Small intestine (tissue), 7 donors: ENCODE measurements around the gene INPP5B. TPM values are rescaled to one million over a fixed set of nuclear protein-coding genes. Genes with fewer than 3 reads are reported as not detected.
"Not testable (repeated sequence)": the region's sequence is repeated elsewhere in the genome, so short reads cannot be mapped to it uniquely, and the experiment has no call there.

ENCODE experiments used
- DNase-seq, 2 donors: peaks; one replicate each; pipeline versions ENCODE4 v3.0.0 to v3.0.0-alpha.2; 2013
- FAIRE-seq: peaks from 2 replicates; lab custom pipeline; 2012; peaks lifted over from hg19 to GRCh38; lab: Jason Lieb, UNC
- H3K27ac ChIP-seq, 3 donors: one replicate each; pipeline ENCODE4 v1.5.1; 2013; ENCODE audit warnings: low read length in 2 of 3, mild to moderate bottlenecking in 2 of 3, control low read depth in 1 of 3, inconsistent platforms in 1 of 3, low read depth in 1 of 3, moderate library complexity in 1 of 3
- H3K27me3 ChIP-seq, 3 donors: one replicate each; pipeline ENCODE4 v1.6.1; 2013; ENCODE audit warnings: low read length in 3 of 3, inconsistent platforms in 1 of 3; ENCODE audit not compliant: control insufficient read depth in 3 of 3, insufficient read depth in 3 of 3
- H3K36me3 ChIP-seq, 3 donors: one replicate each; pipeline ENCODE4 v1.6.1; 2013; ENCODE audit warnings: low read length in 3 of 3, inconsistent platforms in 1 of 3, low read depth in 1 of 3, mild to moderate bottlenecking in 1 of 3, moderate library complexity in 1 of 3; ENCODE audit not compliant: control insufficient read depth in 3 of 3, insufficient read depth in 2 of 3
- H3K4me1 ChIP-seq, 3 donors: one replicate each; pipeline ENCODE4 v1.6.1; 2013; ENCODE audit warnings: low read length in 2 of 3, inconsistent platforms in 1 of 3, low read depth in 1 of 3, mild to moderate bottlenecking in 1 of 3, moderate library complexity in 1 of 3; ENCODE audit not compliant: control insufficient read depth in 3 of 3, insufficient read depth in 2 of 3
- H3K4me3 ChIP-seq, 3 donors: one replicate each; pipeline ENCODE4 v1.5.1; 2013; ENCODE audit warnings: low read length in 3 of 3, control low read depth in 1 of 3, inconsistent platforms in 1 of 3, low read depth in 1 of 3, mild to moderate bottlenecking in 1 of 3, moderate library complexity in 1 of 3
- H3K9me3 ChIP-seq, 2 donors: one replicate each; pipeline ENCODE4 v1.6.1; 2013; ENCODE audit warnings: low read depth in 1 of 2, low read length in 1 of 2; ENCODE audit not compliant: control insufficient read depth in 2 of 2, insufficient read depth in 1 of 2
- WGBS, 3 donors: extraction: QIAGEN DNeasy Blood & Tissue Kit; methylation state at CpG; one replicate each; pipeline ENCODE4 v1.1.7; 2013; 5-methylcytosine and 5-hydroxymethylcytosine counted together
- polyA plus RNA-seq, 4 donors: library from polyadenylated mRNA; stranded (reverse) in 3 of 4; unstranded in 1 of 4; fragments of 200-250 nt in 3 of 4; fragments of 120-200 nt in 1 of 4; gene quantifications; one replicate each; pipeline versions ENCODE4 v1.2.1 to v1.2.3, GENCODE V29; 2013
- donor health status: healthy with polysubstance abuse.
- donor health status: control.
- donor health status: control.
- donor health status: Bipolar disorder and iron deficiency.
- donor health status: healthy.

Gene INPP5B
- polyA plus RNA-seq, 4 donors, result 6.7 to 23.2 (median 9.2) TPM

DNA sequence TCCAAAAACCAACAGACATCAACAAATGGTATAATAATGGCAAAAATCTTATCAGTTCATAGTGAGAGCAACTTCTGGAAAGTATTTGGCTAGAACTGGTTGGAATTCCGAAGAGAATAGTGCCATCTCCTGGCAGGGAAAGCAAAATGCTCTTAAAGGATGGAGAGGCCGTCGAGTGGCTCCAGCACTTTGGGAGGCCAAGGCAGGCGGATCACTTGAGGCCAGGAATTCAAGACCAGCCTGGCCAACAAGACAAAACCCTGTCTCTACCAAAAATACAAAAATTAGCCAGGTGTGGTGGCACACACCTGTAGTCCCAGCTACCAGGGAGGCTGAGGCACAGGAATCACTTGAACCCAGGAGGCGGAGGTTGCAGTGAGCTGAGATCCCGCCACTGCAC is 28.2 kb upstream of the INPP5B start:
- H3K4me1 ChIP-seq, FAIRE-seq, H3K9me3 ChIP-seq, H3K4me3 ChIP-seq, H3K27ac ChIP-seq, H3K27me3 ChIP-seq: not testable (repeated sequence)
- 56 to 66% (median 63%) methylated on average over 6 of the region's 6 CpGs for WGBS, 3 donors
- peak; percentile 46 to 60 for DNase-seq
- H3K36me3 ChIP-seq, result peaks cover 0 to 34% (median 22%) of the 10 kb centered on the region in 3 donors

DNA sequence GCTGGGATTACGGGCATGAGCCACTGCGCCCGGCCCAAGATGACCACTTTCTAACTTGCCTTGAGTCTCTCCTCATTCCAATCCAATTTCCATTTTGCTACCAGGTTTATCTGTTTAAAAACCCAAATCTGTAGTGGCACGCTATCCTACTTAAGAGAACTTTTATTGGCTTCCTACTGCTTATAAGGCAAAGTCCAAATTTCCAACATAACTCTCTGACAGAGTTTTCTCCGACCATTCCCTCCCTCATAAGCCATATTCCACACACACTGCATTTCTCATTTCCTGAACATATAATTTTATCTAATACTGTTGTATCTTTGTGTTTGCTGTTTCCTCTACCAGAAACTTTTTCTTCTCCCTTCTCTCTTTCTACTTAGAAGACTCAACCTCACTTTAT is 27.7 kb upstream of the INPP5B start:
- FAIRE-seq (no peak), DNase-seq (peak in 1 of 2 donors; percentile 54)
- Histone ChIP-seq H3K36me3 (peaks cover 0 to 34% (median 17%) of the 10 kb centered on the region in 3 donors), H3K4me3 (no peak overlapping the region), H3K4me1 (no peaks in the 10 kb centered on the region), H3K9me3 (no peaks in the 10 kb centered on the region), H3K27ac (no peak overlapping the region), H3K27me3 (no peaks in the 10 kb centered on the region)
- 81 to 93% (median 84%) methylated on average over 5 of the region's 5 CpGs for WGBS, 3 donors

DNA sequence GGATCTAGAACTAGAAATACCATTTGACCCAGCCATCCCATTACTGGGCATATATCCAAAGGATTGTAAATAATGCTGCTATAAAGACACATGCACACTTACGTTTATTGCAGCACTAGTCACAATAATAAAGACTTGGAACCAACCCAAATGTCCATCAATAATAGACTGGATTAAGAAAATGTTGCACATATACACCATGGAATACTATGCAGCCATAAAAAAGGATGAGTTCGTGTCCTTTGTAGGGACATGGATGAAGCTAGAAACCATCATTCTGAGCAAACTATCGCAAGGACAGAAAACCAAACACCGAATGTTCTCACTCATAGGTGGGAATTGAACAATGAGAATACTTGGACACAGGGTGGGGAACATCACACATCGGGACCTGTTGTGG is 26.8 kb upstream of the INPP5B start:
- H3K4me3 ChIP-seq, H3K27me3 ChIP-seq, H3K4me1 ChIP-seq, H3K27ac ChIP-seq, FAIRE-seq, H3K9me3 ChIP-seq: not testable (repeated sequence)
- H3K36me3 ChIP-seq, result peaks cover 0 to 34% (median 16%) of the 10 kb centered on the region in 3 donors
- WGBS, 3 donors, result 82 to 90% (median 89%) methylated on average over 5 of the region's 5 CpGs
- DNase-seq, result peak in 1 of 2 donors; percentile 14

DNA sequence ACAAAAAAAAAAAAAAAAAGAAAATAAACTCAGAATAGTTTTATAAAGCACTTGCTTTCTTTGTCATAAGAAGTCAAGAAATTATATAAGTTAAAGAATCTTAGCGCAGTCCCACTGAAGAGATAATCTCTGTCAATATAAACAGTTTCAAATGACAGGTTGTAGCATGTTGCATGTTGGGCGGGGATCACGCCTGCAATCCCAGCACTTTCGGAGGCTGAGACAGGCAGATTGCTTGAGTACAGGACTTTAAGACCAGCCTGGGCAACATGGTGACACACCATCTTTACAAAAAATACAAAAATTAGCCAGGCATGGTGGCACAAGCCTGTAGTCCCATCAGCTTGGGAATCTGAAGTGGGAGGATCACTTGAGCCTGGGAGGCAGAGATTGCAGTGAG is 18.4 kb upstream of the INPP5B start:
- H3K4me1 ChIP-seq, result no peaks in the 10 kb centered on the region
- peaks cover 7 to 46% (median 19%) of the 10 kb centered on the region in 3 donors for H3K36me3 ChIP-seq
- H3K4me3 ChIP-seq, result no peak overlapping the region
- no peak overlapping the region for H3K27ac ChIP-seq
- no peak for DNase-seq
- no peaks in the 10 kb centered on the region for H3K9me3 ChIP-seq
- no peaks in the 10 kb centered on the region for H3K27me3 ChIP-seq
- WGBS, 3 donors, result 94 to 96% (median 95%) methylated on average over 4 of the region's 4 CpGs
- FAIRE-seq, result no peak

DNA sequence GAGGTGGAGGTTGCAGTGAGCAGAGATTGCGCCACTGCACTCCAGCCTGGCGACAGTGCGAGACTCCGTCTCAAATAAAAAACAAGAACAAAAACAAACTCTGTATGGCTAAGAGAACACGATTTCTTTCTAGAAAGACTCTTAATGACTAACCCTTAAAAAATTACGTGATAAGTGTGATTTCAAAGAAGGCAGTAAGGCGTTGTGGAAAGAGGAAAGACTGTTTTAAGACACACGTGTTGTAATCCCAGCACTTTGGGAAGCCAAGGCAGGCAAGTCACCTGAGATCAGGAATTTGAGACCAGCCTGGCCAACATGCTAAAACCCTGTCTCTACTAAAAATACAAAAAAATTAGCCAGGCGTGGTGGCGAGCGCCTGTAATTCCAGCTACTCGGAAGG is 17.3 kb upstream of the INPP5B start:
- H3K4me1 ChIP-seq, H3K9me3 ChIP-seq, DNase-seq, FAIRE-seq, H3K27me3 ChIP-seq, H3K4me3 ChIP-seq, H3K27ac ChIP-seq: not testable (repeated sequence)
- WGBS, 3 donors, result 88 to 94% (median 89%) methylated on average over 12 of the region's 12 CpGs
- H3K36me3 ChIP-seq, result peaks cover 10 to 48% (median 26%) of the 10 kb centered on the region in 3 donors

DNA sequence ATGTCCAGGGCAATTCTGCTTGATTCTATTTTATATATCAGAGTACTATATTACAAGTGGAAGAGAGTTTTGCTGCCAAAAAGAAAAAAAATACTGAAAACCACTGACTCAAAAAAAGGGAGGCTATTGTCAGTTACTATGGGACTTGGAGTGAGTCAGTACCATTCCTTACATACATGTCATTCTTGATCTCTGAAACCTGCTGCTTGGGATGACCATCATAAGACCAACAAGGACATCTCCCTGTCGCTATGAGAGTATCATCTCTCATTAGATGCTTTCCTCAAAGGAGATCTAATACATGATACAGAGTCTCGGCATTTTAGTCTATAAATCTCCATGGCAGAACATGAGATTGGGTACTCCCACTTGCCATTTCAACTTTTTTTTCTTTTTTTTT is 11.8 kb upstream of the INPP5B start:
- Histone ChIP-seq H3K4me3 (no peak overlapping the region), H3K9me3 (no peaks in the 10 kb centered on the region), H3K4me1 (peaks cover 0 to 18% (median 0%) of the 10 kb centered on the region in 3 donors), H3K36me3 (peaks cover 17 to 38% (median 18%) of the 10 kb centered on the region in 3 donors), H3K27ac (no peak overlapping the region), H3K27me3 (no peaks in the 10 kb centered on the region)
- 90 to 98% (median 95%) methylated on average over 2 of the region's 2 CpGs for WGBS, 3 donors
- no peak for DNase-seq
- FAIRE-seq, result no peak

DNA sequence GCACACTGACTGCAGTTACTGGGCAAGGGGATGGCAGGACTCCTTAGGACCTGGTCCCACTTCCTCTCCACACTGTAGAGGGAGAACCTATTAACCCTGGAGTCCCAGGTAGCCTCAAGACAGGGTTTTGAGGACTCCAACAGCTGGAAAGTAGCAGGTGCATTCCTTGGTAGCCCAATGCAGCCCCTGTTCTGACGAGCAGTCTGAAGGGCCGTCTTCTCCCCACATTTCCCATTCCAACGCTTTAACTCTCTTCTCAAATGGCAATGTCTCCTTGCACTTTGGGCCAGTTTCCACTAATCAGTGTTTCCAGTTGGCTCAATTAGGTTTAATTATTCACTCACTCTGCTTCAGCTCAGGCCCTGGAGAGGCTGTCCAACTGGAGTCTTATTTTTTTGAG is 8.8 kb upstream of the INPP5B start:
- peak in 1 of 2 donors; percentile 56 for DNase-seq
- H3K4me1 ChIP-seq, result peaks cover 0 to 18% (median 0%) of the 10 kb centered on the region in 3 donors
- WGBS, 3 donors, result 26 to 50% (median 36%) methylated on average over 3 of the region's 3 CpGs
- no peak for FAIRE-seq
- peak overlapping the region in 1 of 3 donors; percentile 40 for H3K27ac ChIP-seq
- no peaks in the 10 kb centered on the region for H3K27me3 ChIP-seq
- no peak overlapping the region for H3K4me3 ChIP-seq
- no peaks in the 10 kb centered on the region for H3K9me3 ChIP-seq
- peaks cover 14 to 24% (median 17%) of the 10 kb centered on the region in 3 donors for H3K36me3 ChIP-seq

DNA sequence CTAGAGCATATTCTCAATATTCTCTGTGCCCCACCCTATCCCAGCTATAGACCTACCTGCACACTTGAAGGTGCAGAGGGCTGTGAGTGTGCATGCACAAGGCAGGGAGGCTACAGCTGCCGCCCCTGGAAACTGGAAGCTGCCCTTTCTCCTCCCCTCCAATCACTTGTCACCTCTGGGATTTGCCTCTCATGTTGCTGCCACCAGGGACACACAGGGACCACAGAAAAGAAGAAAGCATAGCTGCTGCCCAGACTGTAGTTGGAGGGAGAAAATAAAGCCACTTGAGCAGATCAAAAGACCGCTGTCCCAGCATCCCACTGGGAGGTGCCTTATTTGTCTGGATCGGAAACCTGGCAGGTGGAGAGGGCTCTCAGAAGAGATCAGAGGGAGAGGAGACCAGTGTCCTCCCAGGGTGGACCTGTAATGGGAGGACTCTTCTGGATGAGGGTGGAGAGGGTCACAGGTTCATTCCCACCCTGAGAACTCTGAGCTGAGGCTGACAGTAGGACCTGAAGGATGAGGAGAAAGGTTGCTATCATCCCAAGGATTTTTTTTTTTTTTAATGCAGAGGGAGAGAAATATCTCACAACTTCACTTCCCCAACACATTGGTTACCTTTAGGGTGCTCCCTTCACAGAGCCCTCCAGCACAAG is 7.6 kb upstream of the INPP5B start:
- H3K27me3 ChIP-seq, result no peaks in the 10 kb centered on the region
- peaks cover 0 to 18% (median 0%) of the 10 kb centered on the region in 3 donors for H3K4me1 ChIP-seq
- H3K36me3 ChIP-seq, result peaks cover 11 to 18% (median 13%) of the 10 kb centered on the region in 3 donors
- DNase-seq (peak in 1 of 2 donors; percentile 40), FAIRE-seq (no peak)
- WGBS, 3 donors, result 57 to 63% (median 62%) methylated on average over 3 of the region's 3 CpGs
- no peaks in the 10 kb centered on the region for H3K9me3 ChIP-seq
- H3K4me3 ChIP-seq, result no peak overlapping the region
- H3K27ac ChIP-seq, result no peak overlapping the region
